Left colon (tissue), 2 donors: ENCODE data around the gene GMEB2. TPM values are rescaled to one million over a fixed set of nuclear protein-coding genes. Genes with fewer than 3 reads are reported as not detected.
"Not testable (repeated sequence)": the region's sequence is repeated elsewhere in the genome, so short reads cannot be mapped to it uniquely, and the experiment has no call there.

Source experiments
- ATAC-seq: fragments of 200-7000 bp; cut with Tn5 transposase; one replicate; pipeline ENCODE4 v1.9.1; 2020; ENCODE audit warnings: mild to moderate bottlenecking, moderate library complexity
- DNase-seq, 2 donors: peaks; one replicate each; pipeline ENCODE4 v3.0.0-alpha.2; 2020
- intact Hi-C, 2 donors: fragments of 100-400 bp; cut with DNase I in 1 of 2; cut with micrococcal nuclease in 1 of 2; formaldehyde crosslinking; loops; one replicate each; pipeline versions ENCODE4 v1.11.2 to v1.14.0; 2022; cut with DNase I, micrococcal nuclease
- total RNA-seq, 2 donors: library from RNA; stranded (reverse); fragmentation: NEBNext Ultra II Directional; extraction: Animal tissue kit (Norgen Biotek cat#: 25700); gene quantifications; one replicate each; pipeline ENCODE4 v1.2.1, GENCODE V29; 2021
- donor health status: DM: no; HTN: no; CAD: no.
- donor health status: DM: yes; HTN: yes; CAD: no.

The GMEB2 gene
- total RNA-seq, 2 donors from 2014 or later, result 9.7 to 11.6 TPM

GRCh38 chr20:63658749-63659187 is 31.9 kb upstream of the GMEB2 start:
- peak; percentile 40 for ATAC-seq
- DNase-seq, result no peak
- intact Hi-C loops, result no loop called here

- peak; percentile 89 to 92 for DNase-seq
- intact Hi-C loops, result no loop called here
These were observed 31.2 kb upstream of the GMEB2 start, which contains the start of gene RTEL1 for GRCh38 chr20:63657937-63658748. RTEL1 (plus strand) TSS chr20:63658312; CDS start chr20:63659403, 1,091 bp downstream.

GRCh38 chr20:63657260-63657936 is 30.5 kb upstream of the GMEB2 start:
- ATAC-seq (no peak), DNase-seq (peak in 1 of 2 donors; percentile 26)
- intact Hi-C loops, result no loop called here

More at GRCh38 chr20:63657937-63658748, 31.2 kb upstream of the GMEB2 start, which contains the start of gene RTEL1:
- ATAC-seq, result peak; percentile 97

GRCh38 chr20:63656451-63656850 is 29.6 kb upstream of the GMEB2 start:
- ATAC-seq, result no peak
- DNase-seq, result no peak
- intact Hi-C loops, result no loop called here

GRCh38 chr20:63655249-63655648 is 28.3 kb upstream of the GMEB2 start:
- ATAC-seq (no peak), DNase-seq (no peak)
- intact Hi-C loops, result no loop called here

- ATAC-seq, result no peak
- no peak for DNase-seq
- intact Hi-C loops, result no loop called here
These were observed 27.2 kb upstream of the GMEB2 start for GRCh38 chr20:63653974-63654668.

GRCh38 chr20:63653041-63653973 is 26.4 kb upstream of the GMEB2 start, which contains the start of gene STMN3:
STMN3 (minus strand) TSS chr20:63653424; CDS start chr20:63653345, 79 bp downstream.
- ATAC-seq (peak; percentile 72), DNase-seq (peak; percentile 82 to 86)
- intact Hi-C loops, result no loop called here

GRCh38 chr20:63652192-63652980 is 25.5 kb upstream of the GMEB2 start:
- intact Hi-C loops, result no loop called here
- ATAC-seq, result no peak
- peak in 1 of 2 donors; percentile 21 for DNase-seq

GRCh38 chr20:63651942-63652191 is 25.0 kb upstream of the GMEB2 start:
- no peak for DNase-seq
- intact Hi-C loops, result no loop called here
- ATAC-seq, result peak; percentile 20

- ATAC-seq, DNase-seq, intact Hi-C loops: not testable (repeated sequence)
These were observed 23.6 kb upstream of the GMEB2 start for GRCh38 chr20:63650486-63650885.

- DNase-seq (no peak), ATAC-seq (no peak)
- intact Hi-C loops, result loop anchor here in 1 of 2 donors (10.0 kb wide), 1 partner anchor 94 kb away; the partner anchor contains the start of gene FNDC11
These were observed 22.1 kb upstream of the GMEB2 start for GRCh38 chr20:63648895-63649589.

GRCh38 chr20:63648190-63648589 is 21.3 kb upstream of the GMEB2 start:
- intact Hi-C loops, result loop anchor here in 1 of 2 donors (10.0 kb wide), 1 partner anchor 93 kb away; the partner anchor contains the start of gene FNDC11
- no peak for DNase-seq
- no peak for ATAC-seq

- no peak for DNase-seq
- intact Hi-C loops, result loop anchor here in 1 of 2 donors (10.0 kb wide), 1 partner anchor 90 kb away; the partner anchor contains the start of gene FNDC11
- no peak for ATAC-seq
These were observed 18.3 kb upstream of the GMEB2 start for GRCh38 chr20:63645218-63645617.

GRCh38 chr20:63643946-63644345 is 17.0 kb upstream of the GMEB2 start:
- no peak for ATAC-seq
- DNase-seq, result no peak

GRCh38 chr20:63643499-63643898 is 16.6 kb upstream of the GMEB2 start:
- intact Hi-C loops, result loop anchor here in 1 of 2 donors (10.0 kb wide), 1 partner anchor 89 kb away; the partner anchor contains the start of gene FNDC11
- no peak for ATAC-seq
- no peak for DNase-seq

More at GRCh38 chr20:63643946-63644345, 17.0 kb upstream of the GMEB2 start:
- intact Hi-C loops, result loop anchor here in 1 of 2 donors (10.0 kb wide), 1 partner anchor 89 kb away; the partner anchor contains the start of gene FNDC11

- intact Hi-C loops, result loop anchor here in 1 of 2 donors (10.0 kb wide), 1 partner anchor 88 kb away; the partner anchor contains the start of gene FNDC11
- DNase-seq (peak in 1 of 2 donors; percentile 40), ATAC-seq (no peak)
These were observed 15.8 kb upstream of the GMEB2 start for GRCh38 chr20:63642527-63643247.
